Measurements from ENCODE around the gene DTX3L. TPM values are rescaled to one million over a fixed set of nuclear protein-coding genes. Genes with fewer than 3 reads are reported as not detected.

DTX3L gene
- total RNA-seq, result 40.8 and 44.5 TPM in 2 replicates

GRCh38 chr3:122564155-122564912 is at the start of gene DTX3L, which contains the start of gene PARP9:
Gene DTX3L (plus strand): TSS chr3:122564338. CDS start chr3:122564427, 89 bp downstream.
Gene PARP9 (minus strand): TSS chr3:122564300. CDS start chr3:122559620, 4,680 bp downstream.
- H3K36me3 Mint-ChIP-seq (ENCODE audit: low read depth), result peaks cover 59% of the 10 kb centered on the region

GRCh38 chr3:122515020-122515468 is 49.1 kb upstream of the DTX3L start:
- DNase-seq (ENCODE audit: low spot score), result no peak
- Mint-ChIP-seq H3K27ac (peak overlapping the region; percentile 85), H3K4me1 (ENCODE audit: low read depth) (peaks cover 41% of the 10 kb centered on the region), H3K36me3 (ENCODE audit: low read depth) (peaks cover 8% of the 10 kb centered on the region), H3K4me3 (peak overlapping the region; percentile 90), H3K9me3 (no peaks in the 10 kb centered on the region), H3K27me3 (ENCODE audit: insufficient read depth) (peaks cover 4% of the 10 kb centered on the region)
- intact Hi-C loops (cut with micrococcal nuclease), result loop anchor here (1.0 to 10.0 kb wide), 3 partner anchors 19 to 280 kb away; partner anchors contain the start of genes HSPBAP1 and SLC49A4

More at GRCh38 chr3:122564155-122564912, at the start of gene DTX3L, which contains the start of gene PARP9:
- intact Hi-C loops (cut with micrococcal nuclease), result loop anchor here (1.0 to 5.0 kb wide), 7 partner anchors 12 to 638 kb away; partner anchors contain the start of genes HSPBAP1, KPNA1, SEC22A and WDR5B
- peak within 1 kb of the TSS; percentile 99 for H3K4me3 Mint-ChIP-seq
- peak within 1 kb of the TSS; percentile 98 for H3K27ac Mint-ChIP-seq
- no peaks in the 10 kb centered on the region for H3K27me3 Mint-ChIP-seq (ENCODE audit: insufficient read depth)
- peaks cover 79% of the 10 kb centered on the region for H3K4me1 Mint-ChIP-seq (ENCODE audit: low read depth)
- H3K9me3 Mint-ChIP-seq, result no peaks in the 10 kb centered on the region
- DNase-seq (ENCODE audit: low spot score), result peak; percentile 87

GRCh38 chr3:122515870-122516269 is 48.3 kb upstream of the DTX3L start:
- no peak overlapping the region for H3K27ac Mint-ChIP-seq
- peak overlapping the region; percentile 13 for H3K4me3 Mint-ChIP-seq
- peaks cover 10% of the 10 kb centered on the region for H3K36me3 Mint-ChIP-seq (ENCODE audit: low read depth)
- no peaks in the 10 kb centered on the region for H3K9me3 Mint-ChIP-seq
- H3K27me3 Mint-ChIP-seq (ENCODE audit: insufficient read depth), result peaks cover 4% of the 10 kb centered on the region
- no peak for DNase-seq (ENCODE audit: low spot score)
- intact Hi-C loops (cut with micrococcal nuclease), result loop anchor here (1.0 to 10.0 kb wide), 3 partner anchors 18 to 279 kb away; partner anchors contain the start of genes HSPBAP1 and SLC49A4
- peaks cover 32% of the 10 kb centered on the region for H3K4me1 Mint-ChIP-seq (ENCODE audit: low read depth)

- intact Hi-C loops (cut with micrococcal nuclease), result loop anchor here (10.0 kb wide), 1 partner anchor 278 kb away; the partner anchor contains the start of genes HSPBAP1 and SLC49A4
- Mint-ChIP-seq H3K36me3 (ENCODE audit: low read depth) (peaks cover 9% of the 10 kb centered on the region), H3K4me1 (ENCODE audit: low read depth) (peaks cover 22% of the 10 kb centered on the region), H3K27ac (no peak overlapping the region), H3K9me3 (no peaks in the 10 kb centered on the region), H3K27me3 (ENCODE audit: insufficient read depth) (peaks cover 4% of the 10 kb centered on the region), H3K4me3 (no peak overlapping the region)
- DNase-seq (ENCODE audit: low spot score), result no peak
These were observed 47.2 kb upstream of the DTX3L start for GRCh38 chr3:122516846-122517360.

- no peak for DNase-seq (ENCODE audit: low spot score)
- Mint-ChIP-seq H3K4me3 (no peak overlapping the region), H3K27me3 (ENCODE audit: insufficient read depth) (peaks cover 4% of the 10 kb centered on the region), H3K27ac (no peak overlapping the region), H3K4me1 (ENCODE audit: low read depth) (peaks cover 6% of the 10 kb centered on the region), H3K9me3 (no peaks in the 10 kb centered on the region), H3K36me3 (ENCODE audit: low read depth) (peaks cover 4% of the 10 kb centered on the region)
- intact Hi-C loops (cut with micrococcal nuclease), result loop anchor here (10.0 kb wide), 1 partner anchor 275 kb away; the partner anchor contains the start of genes HSPBAP1 and SLC49A4
These were observed 44.4 kb upstream of the DTX3L start for GRCh38 chr3:122519693-122520092.

GRCh38 chr3:122520861-122521260 is 43.3 kb upstream of the DTX3L start:
- H3K27me3 Mint-ChIP-seq (ENCODE audit: insufficient read depth), result peaks cover 4% of the 10 kb centered on the region
- H3K36me3 Mint-ChIP-seq (ENCODE audit: low read depth), result peaks cover 8% of the 10 kb centered on the region
- H3K4me1 Mint-ChIP-seq (ENCODE audit: low read depth), result no peaks in the 10 kb centered on the region
- DNase-seq (ENCODE audit: low spot score), result no peak
- no peak overlapping the region for H3K4me3 Mint-ChIP-seq
- no peak overlapping the region for H3K27ac Mint-ChIP-seq
- no peaks in the 10 kb centered on the region for H3K9me3 Mint-ChIP-seq
- intact Hi-C loops (cut with micrococcal nuclease), result no loop called here

GRCh38 chr3:122523317-122523716 is 40.8 kb upstream of the DTX3L start:
- no peak overlapping the region for H3K4me3 Mint-ChIP-seq
- no peaks in the 10 kb centered on the region for H3K4me1 Mint-ChIP-seq (ENCODE audit: low read depth)
- intact Hi-C loops (cut with micrococcal nuclease), result no loop called here
- no peaks in the 10 kb centered on the region for H3K27me3 Mint-ChIP-seq (ENCODE audit: insufficient read depth)
- no peak overlapping the region for H3K27ac Mint-ChIP-seq
- peaks cover 19% of the 10 kb centered on the region for H3K36me3 Mint-ChIP-seq (ENCODE audit: low read depth)
- no peak for DNase-seq (ENCODE audit: low spot score)
- H3K9me3 Mint-ChIP-seq, result no peaks in the 10 kb centered on the region

GRCh38 chr3:122530164-122530563 is 34.0 kb upstream of the DTX3L start:
- no peak for DNase-seq (ENCODE audit: low spot score)
- H3K9me3 Mint-ChIP-seq, result no peaks in the 10 kb centered on the region
- peaks cover 35% of the 10 kb centered on the region for H3K4me1 Mint-ChIP-seq (ENCODE audit: low read depth)
- peaks cover 55% of the 10 kb centered on the region for H3K36me3 Mint-ChIP-seq (ENCODE audit: low read depth)
- H3K4me3 Mint-ChIP-seq, result no peak overlapping the region
- H3K27ac Mint-ChIP-seq, result no peak overlapping the region
- intact Hi-C loops (cut with micrococcal nuclease), result loop anchor here (5.0 to 10.0 kb wide), 2 partner anchors 425 to 983 kb away; partner anchors contain the start of gene POLQ
- H3K27me3 Mint-ChIP-seq (ENCODE audit: insufficient read depth), result no peaks in the 10 kb centered on the region

- intact Hi-C loops (cut with micrococcal nuclease), result loop anchor here (1.0 to 10.0 kb wide), 7 partner anchors 36 to 986 kb away; partner anchors contain the start of genes POLQ and WDR5B
- Mint-ChIP-seq H3K36me3 (ENCODE audit: low read depth) (peaks cover 65% of the 10 kb centered on the region), H3K27ac (peak overlapping the region; percentile 80), H3K27me3 (ENCODE audit: insufficient read depth) (no peaks in the 10 kb centered on the region), H3K9me3 (no peaks in the 10 kb centered on the region), H3K4me3 (no peak overlapping the region), H3K4me1 (ENCODE audit: low read depth) (peaks cover 60% of the 10 kb centered on the region)
- no peak for DNase-seq (ENCODE audit: low spot score)
These were observed 30.7 kb upstream of the DTX3L start for GRCh38 chr3:122533480-122533879.

GRCh38 chr3:122533931-122534334 is 30.2 kb upstream of the DTX3L start:
- H3K4me1 Mint-ChIP-seq (ENCODE audit: low read depth), result peaks cover 60% of the 10 kb centered on the region
- H3K9me3 Mint-ChIP-seq, result no peaks in the 10 kb centered on the region
- intact Hi-C loops (cut with micrococcal nuclease), result loop anchor here (1.0 to 10.0 kb wide), 12 partner anchors 19 to 987 kb away; partner anchors contain the start of genes PARP14, POLQ and WDR5B
- no peaks in the 10 kb centered on the region for H3K27me3 Mint-ChIP-seq (ENCODE audit: insufficient read depth)
- no peak overlapping the region for H3K4me3 Mint-ChIP-seq
- H3K27ac Mint-ChIP-seq, result peak overlapping the region; percentile 80
- peaks cover 64% of the 10 kb centered on the region for H3K36me3 Mint-ChIP-seq (ENCODE audit: low read depth)
- peak; percentile 46 for DNase-seq (ENCODE audit: low spot score)

GRCh38 chr3:122535964-122536631 is 28.0 kb upstream of the DTX3L start:
- H3K36me3 Mint-ChIP-seq (ENCODE audit: low read depth), result peaks cover 70% of the 10 kb centered on the region
- no peaks in the 10 kb centered on the region for H3K27me3 Mint-ChIP-seq (ENCODE audit: insufficient read depth)
- no peaks in the 10 kb centered on the region for H3K9me3 Mint-ChIP-seq
- no peak overlapping the region for H3K27ac Mint-ChIP-seq
- no peak for DNase-seq (ENCODE audit: low spot score)
- intact Hi-C loops (cut with micrococcal nuclease), result loop anchor here (10.0 kb wide), 1 partner anchor 431 kb away; no protein-coding TSS in a partner anchor
- peaks cover 71% of the 10 kb centered on the region for H3K4me1 Mint-ChIP-seq (ENCODE audit: low read depth)
- no peak overlapping the region for H3K4me3 Mint-ChIP-seq

- Mint-ChIP-seq H3K4me3 (no peak overlapping the region), H3K27ac (no peak overlapping the region), H3K9me3 (no peaks in the 10 kb centered on the region), H3K36me3 (ENCODE audit: low read depth) (peaks cover 70% of the 10 kb centered on the region), H3K4me1 (ENCODE audit: low read depth) (peaks cover 73% of the 10 kb centered on the region), H3K27me3 (ENCODE audit: insufficient read depth) (no peaks in the 10 kb centered on the region)
- intact Hi-C loops (cut with micrococcal nuclease), result loop anchor here (10.0 kb wide), 1 partner anchor 432 kb away; no protein-coding TSS in a partner anchor
- DNase-seq (ENCODE audit: low spot score), result no peak
These were observed 27.5 kb upstream of the DTX3L start for GRCh38 chr3:122536632-122537001.
